NCI-H1092 (cell line): Measurements from ENCODE around the gene RNF180.
"Not testable (repeated sequence)": the region's sequence is repeated elsewhere in the genome, so short reads cannot be mapped to it uniquely, and the experiment has no call there.

Experiments used
- DNase-seq: peaks from one replicate; lab custom pipeline; 2025; lab: John Stamatoyannopoulos, UW

Gene RNF180

GRCh38 chr5:64397552-64397951 is 231.9 kb downstream of the RNF180 start:
- DNase-seq: no peak

GRCh38 chr5:64398735-64399134 is 233.1 kb downstream of the RNF180 start:
- not testable (repeated sequence) for DNase-seq

GRCh38 chr5:64407103-64407825 is 241.6 kb downstream of the RNF180 start:
- not testable (repeated sequence) for DNase-seq

- no peak for DNase-seq
Measured at GRCh38 chr5:64417390-64417789, 251.7 kb downstream of the RNF180 start.

DNA sequence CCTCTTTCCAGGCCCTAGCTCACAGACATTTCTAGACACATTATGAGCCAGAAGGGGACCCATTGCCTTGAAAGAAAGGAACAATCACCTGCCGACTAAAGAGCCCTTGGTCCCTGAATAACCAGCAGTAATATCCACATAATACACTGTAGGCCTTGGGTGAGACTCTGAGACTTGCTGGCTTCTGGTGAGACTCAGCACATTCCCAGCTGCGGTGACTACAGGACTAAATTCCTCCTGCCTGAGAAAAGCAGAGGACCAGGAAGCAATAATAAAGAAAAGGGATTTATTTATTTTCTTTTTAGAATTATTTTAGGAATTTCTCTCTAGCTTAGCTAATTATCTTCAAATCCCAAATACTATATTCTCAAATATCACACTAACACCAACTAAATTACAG is 252.4 kb downstream of the RNF180 start:
- no peak for DNase-seq
